DND-41 (cell line): ENCODE results near the gene PRIMA1.

Source experiments
- ATAC-seq: fragments of 200-7000 bp; cut with Tn5 transposase; 3 replicates; pipeline ENCODE4 v1.9.1; 2021; ENCODE audit warnings: low read depth; ENCODE audit not compliant: insufficient read depth
- DNase-seq: peaks from one replicate; pipeline ENCODE4 v3.0.0-alpha.2; 2020
- H2AFZ ChIP-seq: 2 replicates; pipeline ENCODE4 v1.6.0; 2012; ENCODE audit warnings: low read depth, low read length
- H3K27ac ChIP-seq: 2 replicates; pipeline ENCODE4 v1.5.1; 2012; ENCODE audit warnings: low read length, inconsistent platforms
- H3K27me3 ChIP-seq: fragments of 200-600 bp; sonication (generic); 2 replicates; pipeline ENCODE4 v1.6.0; 2012; ENCODE audit warnings: low read length, mild to moderate bottlenecking, inconsistent platforms; ENCODE audit not compliant: insufficient read depth, poor library complexity
- H3K36me3 ChIP-seq: 2 replicates; pipeline ENCODE4 v1.5.1; 2012; ENCODE audit warnings: low read length, inconsistent platforms; ENCODE audit not compliant: insufficient read depth
- H3K4me1 ChIP-seq: 2 replicates; pipeline ENCODE4 v1.5.1; 2012; ENCODE audit warnings: mild to moderate bottlenecking, low read length; ENCODE audit not compliant: insufficient read depth
- H3K4me2 ChIP-seq: 2 replicates; pipeline ENCODE4 v1.6.0; 2012; ENCODE audit warnings: mild to moderate bottlenecking, moderate library complexity, low read length, inconsistent platforms; ENCODE audit not compliant: insufficient read depth
- H3K4me3 ChIP-seq, 2 experiments: fragments of 200-600 bp in 1 of 2; shearing (Covaris generic) in 1 of 2; 2 replicates each; pipeline ENCODE4 v1.5.1; 2012 to 2016; ENCODE audit warnings: inconsistent platforms in 2 of 2, low read length in 2 of 2, mild to moderate bottlenecking in 2 of 2, low read depth in 1 of 2, moderate library complexity in 1 of 2
- H3K79me2 ChIP-seq: 2 replicates; pipeline ENCODE4 v1.6.0; 2012; ENCODE audit warnings: low read length, inconsistent platforms; ENCODE audit not compliant: insufficient read depth
- H3K9ac ChIP-seq: 2 replicates; pipeline ENCODE4 v1.6.0; 2012; ENCODE audit warnings: low read depth, mild to moderate bottlenecking, inconsistent platforms, low read length, moderate library complexity
- H3K9me3 ChIP-seq: 2 replicates; pipeline ENCODE4 v1.5.1; 2012; ENCODE audit warnings: low read length, moderate library complexity, mild to moderate bottlenecking, inconsistent platforms; ENCODE audit not compliant: insufficient read depth, severe bottlenecking
- H4K20me1 ChIP-seq: 2 replicates; pipeline ENCODE4 v1.6.0; 2012; ENCODE audit warnings: low read length; ENCODE audit not compliant: insufficient read depth
- CTCF ChIP-seq: IDR thresholded peaks from 2 replicates; pipeline ENCODE4 v1.5.1; 2012; ENCODE audit warnings: borderline replicate concordance, low read length, moderate library complexity, mild to moderate bottlenecking; ENCODE audit not compliant: poor library complexity, severe bottlenecking; ENCODE audit errors: extremely low read depth
- EZH2 ChIP-seq: IDR thresholded peaks from 3 replicates; pipeline ENCODE4 v1.6.1; 2012; ENCODE audit warnings: borderline replicate concordance, low read depth, mild to moderate bottlenecking, moderate library complexity, low read length, inconsistent platforms; ENCODE audit not compliant: severe bottlenecking

The PRIMA1 gene

GRCh38 chr14:93731753-93732152 is 56.5 kb downstream of the PRIMA1 start:
- DNase-seq (no peak), ATAC-seq (no peak)
- no peaks in the 10 kb centered on the region for H3K79me2 ChIP-seq
- no peak overlapping the region for H3K4me2 ChIP-seq
- H2AFZ ChIP-seq = no peak overlapping the region
- no peaks in the 10 kb centered on the region for H3K36me3 ChIP-seq
- H3K9me3 ChIP-seq = no peaks in the 10 kb centered on the region
- H4K20me1 ChIP-seq = no peaks in the 10 kb centered on the region
- no peak overlapping the region for H3K9ac ChIP-seq
- H3K4me1 ChIP-seq = no peaks in the 10 kb centered on the region
- no peaks in the 10 kb centered on the region for H3K27me3 ChIP-seq
- no peak overlapping the region for H3K4me3 ChIP-seq
- H3K27ac ChIP-seq = no peak overlapping the region
- TF ChIP-seq EZH2 = no peak
- no peak for TF ChIP-seq CTCF

- TF ChIP-seq CTCF (no peak), EZH2 (no peak)
- H3K9ac ChIP-seq = no peak overlapping the region
- H3K4me1 ChIP-seq = no peaks in the 10 kb centered on the region
- no peak overlapping the region for H3K27ac ChIP-seq
- no peaks in the 10 kb centered on the region for H3K79me2 ChIP-seq
- H3K27me3 ChIP-seq = no peaks in the 10 kb centered on the region
- no peaks in the 10 kb centered on the region for H3K36me3 ChIP-seq
- ATAC-seq = no peak
- no peak overlapping the region for H3K4me3 ChIP-seq
- no peak for DNase-seq
- no peak overlapping the region for H3K4me2 ChIP-seq
- no peaks in the 10 kb centered on the region for H3K9me3 ChIP-seq
- H2AFZ ChIP-seq = no peak overlapping the region
- H4K20me1 ChIP-seq = no peaks in the 10 kb centered on the region
These were observed 58.3 kb downstream of the PRIMA1 start for GRCh38 chr14:93729993-93730392.

GRCh38 chr14:93728651-93729016 is 59.7 kb downstream of the PRIMA1 start:
- DNase-seq (no peak), ATAC-seq (no peak)
- no peaks in the 10 kb centered on the region for H3K79me2 ChIP-seq
- H3K27ac ChIP-seq = no peak overlapping the region
- H3K9me3 ChIP-seq = no peaks in the 10 kb centered on the region
- H3K4me3 ChIP-seq = no peak overlapping the region
- H2AFZ ChIP-seq = no peak overlapping the region
- no peak overlapping the region for H3K9ac ChIP-seq
- TF ChIP-seq EZH2 (no peak), CTCF (no peak)
- no peaks in the 10 kb centered on the region for H3K27me3 ChIP-seq
- H3K4me2 ChIP-seq = no peak overlapping the region
- no peaks in the 10 kb centered on the region for H4K20me1 ChIP-seq
- H3K4me1 ChIP-seq = no peaks in the 10 kb centered on the region
- H3K36me3 ChIP-seq = no peaks in the 10 kb centered on the region
